Thyroid gland (tissue), 4 donors: ENCODE results near the gene PSMD9. TPM values are rescaled to one million over a fixed set of nuclear protein-coding genes. Genes with fewer than 3 reads are reported as not detected.

ENCODE experiments used
- DNase-seq, 2 donors: peaks; one replicate each; pipeline ENCODE4 v3.0.0-alpha.2; 2019
- H3K27ac ChIP-seq, 3 donors: fragments of 200-600 bp; sonication (generic); 1 replicate in 2 of 3; 2 replicates in 1 of 3; pipeline ENCODE4 v1.5.1; 2016 to 2019; ENCODE audit warnings: mild to moderate bottlenecking in 1 of 3, moderate library complexity in 1 of 3
- H3K27me3 ChIP-seq: fragments of 200-600 bp; sonication (generic); one replicate; pipeline ENCODE4 v1.5.1; 2019
- H3K36me3 ChIP-seq, 2 donors: fragments of 200-600 bp; sonication (generic); one replicate each; pipeline ENCODE4 v1.5.1; 2016 to 2019
- H3K4me1 ChIP-seq, 2 donors: fragments of 200-600 bp; sonication (generic); one replicate each; pipeline ENCODE4 v1.5.1; 2017 to 2019
- H3K4me3 ChIP-seq, 3 donors: fragments of 200-600 bp; sonication (generic); replicated peaks in 1 of 3; 1 replicate in 2 of 3; 2 replicates in 1 of 3; pipeline ENCODE4 v1.5.1; 2016; ENCODE audit warnings: mild to moderate bottlenecking in 1 of 3
- H3K9me3 ChIP-seq: fragments of 200-600 bp; sonication (generic); one replicate; pipeline ENCODE4 v1.5.1; 2017
- POLR2A ChIP-seq, 2 donors: fragments of 450-650 bp; IDR thresholded peaks; one replicate each; pipeline ENCODE4 v1.6.1; 2017; ENCODE audit warnings: antibody characterized with exemption in 2 of 2, mild to moderate bottlenecking in 2 of 2, moderate library complexity in 1 of 2
- WGBS, 2 donors: methylation state at CpG; one replicate each; pipeline ENCODE4 v1.1.5; 2017; 5-methylcytosine and 5-hydroxymethylcytosine counted together
- intact Hi-C: fragments of 100-400 bp; cut with DNase I; formaldehyde crosslinking; loops from one replicate; pipeline ENCODE4 v1.15.1; 2023
- total RNA-seq, 4 donors: library from RNA; depleted of rRNA; stranded (reverse); fragments of >200 nt; gene quantifications; one replicate each; pipeline ENCODE4 v1.2.3, GENCODE V29; 2016
- TF ChIP-seq, protein P1 (sequence below), 6 experiments: fragments of 200-600 bp in 3 of 6; fragments of 450-650 bp in 3 of 6; sonication (generic) in 3 of 6; IDR thresholded peaks; one replicate each; pipeline ENCODE4 v1.5.1; 2016 to 2019; ENCODE audit warnings: antibody characterized with exemption in 6 of 6, mild to moderate bottlenecking in 2 of 6, inconsistent platforms in 1 of 6, moderate library complexity in 1 of 6

The PSMD9 gene
- total RNA-seq, 4 donors from 2014 or later, result 67.9 to 149 (median 97.4) TPM

DNA sequence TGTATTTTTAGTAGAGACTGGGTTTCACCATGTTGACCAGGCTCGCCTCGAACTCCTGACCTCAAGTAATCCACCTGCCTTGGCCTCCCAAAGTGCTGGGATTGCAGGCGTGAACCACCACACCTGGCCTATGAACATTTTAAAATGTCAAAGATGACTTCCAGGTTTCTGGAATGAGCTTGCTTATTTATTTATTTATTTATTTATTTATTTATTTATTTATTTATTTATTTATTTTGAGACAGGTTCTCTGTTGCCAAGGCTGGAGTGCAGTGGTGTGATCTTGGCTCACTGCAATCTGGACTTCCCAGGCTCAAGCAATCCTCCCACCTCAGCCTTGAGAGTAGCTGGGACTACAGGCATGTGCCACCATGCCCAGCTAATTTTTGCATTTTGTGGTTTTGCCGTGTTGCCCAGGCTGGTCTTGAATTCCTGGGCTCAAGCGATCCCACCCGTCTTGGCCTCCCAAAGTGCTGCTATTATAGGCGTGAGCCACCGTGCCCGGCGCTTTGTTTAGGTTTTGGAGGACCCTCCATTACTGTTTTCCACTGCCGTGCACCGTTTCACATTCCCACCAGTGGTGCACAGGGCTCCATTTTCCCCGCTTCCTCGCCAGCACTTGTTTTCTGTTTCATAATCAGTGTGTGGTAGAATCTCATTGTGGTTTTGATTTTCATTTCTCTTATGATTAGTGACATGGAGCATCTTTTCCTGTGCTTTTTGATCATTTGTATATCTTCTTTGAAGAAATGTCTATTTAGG lies 23.4 kb downstream of the PSMD9 start:
- Histone ChIP-seq H3K4me3 (no peak overlapping the region), H3K27me3 (no peaks in the 10 kb centered on the region), H3K36me3 (peaks cover 24 to 25% of the 10 kb centered on the region in 2 donors), H3K9me3 (no peaks in the 10 kb centered on the region), H3K4me1 (no peaks in the 10 kb centered on the region), H3K27ac (no peak overlapping the region)
- no peak for TF ChIP-seq POLR2A (IDR thresholded peaks at IDR 0.05)
- TF ChIP-seq, protein P1, sequence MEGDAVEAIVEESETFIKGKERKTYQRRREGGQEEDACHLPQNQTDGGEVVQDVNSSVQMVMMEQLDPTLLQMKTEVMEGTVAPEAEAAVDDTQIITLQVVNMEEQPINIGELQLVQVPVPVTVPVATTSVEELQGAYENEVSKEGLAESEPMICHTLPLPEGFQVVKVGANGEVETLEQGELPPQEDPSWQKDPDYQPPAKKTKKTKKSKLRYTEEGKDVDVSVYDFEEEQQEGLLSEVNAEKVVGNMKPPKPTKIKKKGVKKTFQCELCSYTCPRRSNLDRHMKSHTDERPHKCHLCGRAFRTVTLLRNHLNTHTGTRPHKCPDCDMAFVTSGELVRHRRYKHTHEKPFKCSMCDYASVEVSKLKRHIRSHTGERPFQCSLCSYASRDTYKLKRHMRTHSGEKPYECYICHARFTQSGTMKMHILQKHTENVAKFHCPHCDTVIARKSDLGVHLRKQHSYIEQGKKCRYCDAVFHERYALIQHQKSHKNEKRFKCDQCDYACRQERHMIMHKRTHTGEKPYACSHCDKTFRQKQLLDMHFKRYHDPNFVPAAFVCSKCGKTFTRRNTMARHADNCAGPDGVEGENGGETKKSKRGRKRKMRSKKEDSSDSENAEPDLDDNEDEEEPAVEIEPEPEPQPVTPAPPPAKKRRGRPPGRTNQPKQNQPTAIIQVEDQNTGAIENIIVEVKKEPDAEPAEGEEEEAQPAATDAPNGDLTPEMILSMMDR (IDR thresholded peaks at IDR 0.05), result no peak
- 93 to 94% methylated on average over 14 of the region's 14 CpGs for whole genome bisulfite sequencing, 2 donors
- intact Hi-C loops, result no loop called here
- no peak for DNase-seq

DNA sequence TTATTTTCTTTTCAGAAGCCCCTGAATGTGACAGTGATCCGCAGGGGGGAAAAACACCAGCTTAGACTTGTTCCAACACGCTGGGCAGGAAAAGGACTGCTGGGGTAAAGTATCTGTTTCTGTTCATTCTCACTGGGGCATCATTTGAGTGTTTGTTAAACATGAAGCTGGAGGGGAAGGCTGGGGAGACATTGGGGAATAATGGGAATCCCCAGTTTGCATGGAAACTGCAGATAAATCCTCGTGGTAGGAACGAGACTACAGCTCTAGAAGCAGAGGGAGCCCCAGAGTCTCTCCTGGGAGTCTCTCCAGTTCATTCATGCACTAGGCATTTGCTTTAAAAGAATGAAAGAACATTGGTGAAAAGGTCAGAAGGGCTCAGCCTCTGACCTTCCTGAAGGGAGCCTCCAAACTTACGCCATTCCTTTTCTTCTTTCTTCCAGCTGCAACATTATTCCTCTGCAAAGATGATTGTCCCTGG lies 27.3 kb downstream of the PSMD9 start:
- no peak overlapping the region for H3K27ac ChIP-seq
- H3K4me1 ChIP-seq, result peaks cover 5 to 8% of the 10 kb centered on the region in 2 donors
- no peak for TF ChIP-seq POLR2A (IDR thresholded peaks at IDR 0.05)
- TF ChIP-seq, protein P1 (IDR thresholded peaks at IDR 0.05), result no peak
- H3K36me3 ChIP-seq, result peaks cover 21 to 25% of the 10 kb centered on the region in 2 donors
- H3K4me3 ChIP-seq, result no peak overlapping the region
- intact Hi-C loops, result loop anchor here (5.0 kb wide), 1 partner anchor 211 kb away; no protein-coding TSS in a partner anchor
- H3K27me3 ChIP-seq, result no peaks in the 10 kb centered on the region
- no peak for DNase-seq
- 81 to 82% methylated on average over 5 of the region's 5 CpGs for WGBS, 2 donors
- H3K9me3 ChIP-seq, result no peaks in the 10 kb centered on the region

DNA sequence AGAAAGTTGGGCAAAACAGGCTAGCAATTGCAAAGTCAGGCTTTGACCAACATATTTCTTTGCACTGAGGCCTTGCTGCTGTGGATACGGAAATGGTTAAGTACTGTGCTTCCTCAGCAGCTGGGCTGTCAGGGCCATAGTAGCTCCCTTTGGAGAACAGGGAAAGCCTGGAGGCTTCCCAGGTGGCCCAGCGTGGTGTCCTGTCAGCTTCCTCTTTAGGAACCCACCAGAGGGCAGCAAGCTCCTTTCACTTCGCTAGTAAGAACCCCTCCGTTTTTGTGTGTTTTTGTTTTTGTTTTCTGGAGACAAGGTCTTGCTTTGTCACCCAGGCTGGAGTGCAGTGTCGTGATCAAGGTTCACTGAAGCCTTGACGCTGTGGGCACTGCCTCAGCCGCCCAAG lies 28.1 kb downstream of the PSMD9 start:
- H3K27me3 ChIP-seq, result no peaks in the 10 kb centered on the region
- H3K4me1 ChIP-seq, result peaks cover 5 to 8% of the 10 kb centered on the region in 2 donors
- no peak overlapping the region for H3K4me3 ChIP-seq
- TF ChIP-seq POLR2A (IDR thresholded peaks at IDR 0.05), result no peak
- TF ChIP-seq, protein P1 (IDR thresholded peaks at IDR 0.05), result no peak
- no peak for DNase-seq
- no peaks in the 10 kb centered on the region for H3K9me3 ChIP-seq
- intact Hi-C loops, result loop anchor here (5.0 kb wide), 1 partner anchor 211 kb away; no protein-coding TSS in a partner anchor
- peaks cover 21 to 25% of the 10 kb centered on the region in 2 donors for H3K36me3 ChIP-seq
- no peak overlapping the region for H3K27ac ChIP-seq
- WGBS, 2 donors, result 80% methylated on average over 7 of the region's 7 CpGs

DNA sequence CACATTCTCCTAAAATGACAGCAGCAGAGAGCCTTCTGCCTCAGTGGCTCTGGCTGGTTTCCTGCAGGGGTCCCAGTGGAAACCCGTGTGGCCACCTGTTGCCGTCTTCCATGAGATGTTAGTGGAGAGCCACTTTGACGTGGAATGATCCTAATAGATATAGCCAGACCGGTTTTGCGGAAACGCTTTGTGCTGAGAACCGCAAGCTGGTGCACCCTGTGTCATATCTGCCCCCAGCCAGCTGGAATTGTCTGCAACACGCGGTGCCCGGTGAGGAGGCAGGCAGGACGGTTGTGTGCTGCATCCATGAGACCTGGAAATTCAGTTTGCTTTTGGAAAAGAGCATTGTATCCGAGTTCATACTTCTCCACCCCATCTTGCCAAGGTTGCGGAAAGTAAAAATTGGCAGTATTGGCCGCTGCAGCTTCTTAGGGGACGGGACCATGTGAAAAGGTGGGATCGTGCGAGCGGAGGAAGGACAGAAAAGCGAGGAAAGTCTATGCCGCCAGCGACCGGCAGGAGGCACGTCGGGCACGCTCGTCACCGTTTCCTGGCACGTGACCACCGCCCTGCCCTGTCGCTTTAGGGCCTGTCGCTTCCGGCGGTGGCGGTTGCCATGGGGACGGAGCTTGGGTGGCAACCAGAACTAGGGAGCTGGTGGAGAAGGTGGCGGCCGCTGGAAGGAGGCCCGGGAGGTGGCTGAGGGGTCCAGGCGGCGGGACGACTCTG lies 29.5 kb downstream of the PSMD9 start, which contains the start of gene CFAP251:
TSS of gene CFAP251 (plus strand) at position 643 of the 729 bp plus-strand sequence. CDS start 2,714 bp downstream, outside the sequence.
- H3K4me1 ChIP-seq, result peaks cover 5 to 8% of the 10 kb centered on the region in 2 donors
- H3K27ac ChIP-seq, result peak within 1 kb of the TSS in 1 of 3 donors; percentile 67
- 24 to 35% methylated on average over 37 to 38 of the region's 41 CpGs for WGBS, 2 donors
- intact Hi-C loops, result loop anchor here (5.0 kb wide), 1 partner anchor 209 kb away; no protein-coding TSS in a partner anchor
- peak within 1 kb of the TSS; percentile 3 to 51 (median 24) for H3K4me3 ChIP-seq
- H3K36me3 ChIP-seq, result peaks cover 21% of the 10 kb centered on the region in 2 donors
- TF ChIP-seq POLR2A (IDR thresholded peaks at IDR 0.05), result peak in 1 of 2 donors; percentile 61
- TF ChIP-seq, protein P1 (IDR thresholded peaks at IDR 0.05), result peak; percentile 45 to 98 (median 79)
- DNase-seq, result peak; percentile 100
- H3K27me3 ChIP-seq, result no peaks in the 10 kb centered on the region
- no peaks in the 10 kb centered on the region for H3K9me3 ChIP-seq
